Measurements from ENCODE around the gene C9orf50.

C9orf50 gene

DNA sequence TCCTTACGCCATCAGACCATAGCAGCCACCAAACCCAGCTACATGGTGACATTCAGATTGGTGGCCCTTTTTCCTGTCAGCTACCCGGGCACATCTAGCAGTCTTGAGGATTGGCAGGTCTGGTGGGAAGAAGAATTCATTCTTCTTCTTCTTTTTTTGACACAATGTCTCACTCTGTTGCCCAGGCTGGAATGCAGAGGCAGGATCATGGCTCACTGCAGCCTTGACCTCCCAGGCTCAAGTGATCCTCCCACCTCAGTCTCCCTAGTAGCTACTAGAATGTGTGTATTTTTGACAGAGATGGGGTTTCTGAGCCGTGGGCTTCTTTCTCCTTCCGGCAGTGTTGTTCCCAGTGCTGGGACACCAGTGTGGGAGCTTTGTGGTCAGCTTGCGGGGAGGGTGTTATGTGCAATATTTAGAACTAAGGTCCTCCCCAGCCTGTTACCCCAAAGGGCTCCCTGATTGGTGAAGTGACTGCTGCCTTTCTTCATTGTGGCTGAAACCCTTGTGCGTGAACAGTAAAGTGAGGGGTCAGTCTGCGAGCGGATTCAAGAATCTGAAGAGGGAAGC is 8.4 kb upstream of the C9orf50 start:
- no peak for DNase-seq

DNA sequence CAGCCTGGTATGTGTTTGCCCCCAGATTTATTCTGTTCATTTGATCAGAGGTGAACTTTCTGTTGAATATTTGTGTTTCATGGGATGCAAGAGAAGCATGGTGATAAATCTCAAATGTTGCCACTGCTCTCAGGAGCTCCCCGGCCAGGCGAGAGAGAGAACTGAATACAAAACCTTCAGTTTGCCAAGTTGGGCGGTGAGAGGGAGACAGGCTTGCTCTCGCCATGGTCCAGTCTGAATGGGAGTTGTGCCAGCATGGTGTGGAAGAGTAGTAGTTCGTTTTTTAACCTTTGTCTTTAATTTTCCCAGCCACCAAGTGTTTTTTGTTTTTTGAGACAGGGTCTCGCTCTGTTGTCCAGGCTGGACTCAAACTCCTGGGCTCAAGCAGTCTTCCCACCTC is 7.8 kb upstream of the C9orf50 start:
- DNase-seq, result no peak

DNA sequence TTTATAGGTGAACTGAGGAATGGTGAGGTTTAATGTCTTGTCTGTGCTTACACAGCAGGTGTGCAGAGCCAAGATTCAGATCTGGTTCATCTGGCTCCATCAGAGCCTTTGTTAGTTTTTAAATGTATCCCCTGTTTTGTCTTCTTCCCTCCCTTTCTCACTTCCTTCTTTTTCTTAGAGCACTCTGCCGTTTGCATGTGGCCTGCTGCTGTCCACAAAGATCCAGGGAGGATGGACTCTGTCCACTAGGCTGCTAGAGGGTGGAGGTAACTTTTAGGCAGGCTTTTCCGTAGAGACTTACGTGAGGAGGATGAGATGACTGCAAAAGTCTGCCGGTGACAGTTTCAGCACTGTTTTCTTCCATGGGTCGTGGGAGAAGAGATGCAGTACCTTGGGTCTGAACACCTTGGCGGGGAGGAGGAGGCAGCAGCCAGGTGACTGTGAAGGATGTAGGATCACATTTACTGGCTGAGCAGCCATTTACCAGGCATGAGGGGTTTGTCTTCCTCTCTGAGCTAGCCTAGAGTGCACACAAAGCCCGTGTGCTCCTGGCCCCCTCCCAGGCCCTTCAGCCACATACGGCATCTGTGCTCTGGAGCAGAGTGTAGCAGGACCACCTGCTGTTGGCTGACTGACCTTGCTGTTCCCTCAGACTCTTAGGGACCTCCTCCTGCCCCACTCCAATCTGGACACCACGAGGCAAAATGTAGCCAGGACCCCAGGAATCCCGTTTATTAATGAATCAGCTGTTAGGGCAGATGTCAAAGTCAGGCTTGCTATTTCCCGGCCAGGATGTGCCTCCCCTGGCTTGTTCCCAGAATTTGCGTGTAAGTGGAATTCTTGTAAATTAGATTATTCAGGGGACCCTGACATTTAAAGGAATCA is 6.9 kb upstream of the C9orf50 start:
- DNase-seq, result no peak

DNA sequence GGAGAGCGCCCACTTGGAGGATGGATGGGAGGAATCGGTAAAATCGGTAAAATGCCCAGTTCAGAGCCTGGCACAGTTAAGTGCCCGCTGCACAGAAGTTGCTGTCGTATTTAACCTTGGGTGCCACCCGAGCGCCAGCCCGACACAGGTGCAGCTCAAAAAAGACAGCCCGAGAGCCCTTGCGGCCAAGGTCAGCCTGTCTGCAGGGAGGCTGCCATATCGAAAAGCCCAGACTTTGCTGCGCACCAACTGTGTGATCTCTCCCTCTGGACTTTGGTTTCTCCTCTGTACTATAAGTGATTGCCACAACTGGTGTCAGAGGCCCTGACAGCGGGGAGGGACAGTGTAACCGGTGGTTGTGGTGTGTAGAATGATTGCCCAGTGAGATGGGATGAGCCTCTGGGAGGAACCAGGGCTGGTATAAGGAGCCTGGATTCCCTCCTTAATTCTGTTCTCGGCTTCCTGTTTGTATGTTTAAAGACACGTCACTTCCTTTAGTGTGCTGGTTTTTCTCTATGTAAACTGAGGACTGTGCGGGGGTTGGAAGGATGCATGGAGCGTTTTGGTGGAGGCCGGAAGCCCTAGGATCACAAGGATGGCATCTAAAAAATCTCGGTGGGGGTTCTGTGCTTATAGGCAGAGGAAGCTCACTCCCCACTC is 5.9 kb upstream of the C9orf50 start:
- no peak for DNase-seq

DNA sequence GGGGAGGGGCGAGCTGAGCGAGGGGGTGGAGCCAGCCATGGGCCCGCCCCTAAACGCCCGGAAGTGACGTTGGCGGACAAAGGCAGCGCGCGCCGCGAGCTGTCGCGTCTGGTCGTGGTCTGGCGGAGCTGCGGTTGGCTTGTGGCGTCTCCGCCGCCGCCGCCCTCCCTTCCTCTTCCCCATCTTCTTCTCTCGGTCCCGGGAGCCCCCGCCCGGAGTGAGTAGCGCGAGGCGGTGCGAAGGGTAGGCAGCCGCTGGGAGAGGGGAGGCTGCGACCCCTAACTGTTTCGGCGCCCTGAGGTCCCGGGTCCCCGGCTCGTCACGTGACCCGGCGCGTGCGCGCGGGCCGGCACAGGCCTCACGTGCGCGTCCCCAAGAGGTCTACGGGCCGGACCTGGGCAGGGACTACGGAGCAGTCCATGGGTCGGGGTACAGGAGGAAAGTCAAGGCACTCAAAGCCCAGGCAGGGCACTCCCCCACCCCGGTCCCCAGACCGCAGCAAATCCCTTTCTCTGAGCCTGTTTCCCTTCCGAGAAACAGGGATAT is 5.3 kb upstream of the C9orf50 start, which contains the start of gene NTMT1:
NTMT1 (plus strand) TSS at position 85 of the 546 bp plus-strand sequence. CDS start 6,541 bp downstream, outside the sequence.
- DNase-seq, result peak; percentile 23

DNA sequence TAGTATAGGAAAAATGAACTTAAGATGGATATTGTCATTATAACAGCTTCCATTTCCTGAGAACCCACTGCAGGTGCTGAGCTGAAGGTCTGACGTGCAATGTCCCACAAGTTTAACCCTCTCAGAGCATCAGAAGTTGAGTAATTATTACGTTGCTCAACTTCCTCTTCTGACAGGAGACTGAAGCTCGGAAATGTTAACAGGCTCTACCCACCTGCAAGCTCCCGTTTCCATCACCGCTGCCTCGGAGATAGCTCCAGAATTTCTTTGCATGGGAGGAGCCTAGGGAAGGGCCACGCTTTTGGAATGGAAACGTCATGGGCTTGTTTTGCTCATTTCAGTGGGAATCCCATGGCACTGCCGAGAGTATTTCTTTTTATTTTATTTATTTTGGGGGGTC is 4.0 kb upstream of the C9orf50 start:
- DNase-seq, result peak; percentile 15

DNA sequence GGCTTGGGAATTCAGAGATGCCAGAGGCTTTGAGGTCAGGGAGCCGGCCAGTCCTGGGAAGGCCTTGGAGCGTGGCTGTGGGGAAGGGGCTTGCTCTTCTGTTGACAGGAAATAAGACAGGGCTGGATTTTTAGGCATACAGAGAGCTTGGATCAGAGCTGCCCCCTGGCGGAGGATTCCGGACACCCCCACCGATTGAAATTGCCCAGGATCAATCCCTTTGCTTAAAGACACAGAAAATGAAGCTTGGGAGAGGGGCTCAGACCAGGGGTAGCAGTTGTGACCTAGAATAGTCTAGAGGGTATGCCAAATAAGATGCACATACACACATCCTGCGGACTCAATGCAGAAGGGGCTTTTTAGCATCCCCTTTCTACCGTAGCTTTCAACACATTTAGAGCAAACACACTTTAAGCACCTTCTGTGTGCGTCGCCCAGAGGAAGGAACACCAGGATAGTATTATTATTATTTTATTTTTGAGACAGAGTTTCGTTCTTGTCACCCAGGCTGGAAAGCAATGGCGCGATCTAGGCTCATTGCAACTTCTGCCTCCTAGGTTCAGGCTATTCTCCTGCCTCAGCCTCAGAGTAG is 3.4 kb upstream of the C9orf50 start:
- DNase-seq, result peak; percentile 12

DNA sequence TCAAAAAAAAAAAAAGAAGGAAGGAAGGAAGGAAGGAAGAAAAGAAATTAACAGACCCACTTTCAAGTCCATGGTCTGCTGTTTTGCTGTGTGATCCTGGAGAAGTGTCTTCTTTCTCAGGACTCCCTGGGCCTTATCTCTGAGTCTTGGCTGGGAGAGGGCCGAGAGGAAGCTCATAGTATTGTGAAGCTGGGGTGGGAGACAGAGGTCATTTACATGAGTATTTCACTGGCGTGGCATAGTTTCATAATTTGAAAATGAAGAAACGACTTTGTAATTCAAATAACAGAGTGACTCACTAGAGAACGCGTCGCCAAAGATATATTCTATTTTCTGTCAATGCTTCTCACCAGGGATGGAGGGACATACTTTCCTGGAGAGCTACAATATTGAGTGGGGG is 2.4 kb upstream of the C9orf50 start:
- DNase-seq, result no peak

DNA sequence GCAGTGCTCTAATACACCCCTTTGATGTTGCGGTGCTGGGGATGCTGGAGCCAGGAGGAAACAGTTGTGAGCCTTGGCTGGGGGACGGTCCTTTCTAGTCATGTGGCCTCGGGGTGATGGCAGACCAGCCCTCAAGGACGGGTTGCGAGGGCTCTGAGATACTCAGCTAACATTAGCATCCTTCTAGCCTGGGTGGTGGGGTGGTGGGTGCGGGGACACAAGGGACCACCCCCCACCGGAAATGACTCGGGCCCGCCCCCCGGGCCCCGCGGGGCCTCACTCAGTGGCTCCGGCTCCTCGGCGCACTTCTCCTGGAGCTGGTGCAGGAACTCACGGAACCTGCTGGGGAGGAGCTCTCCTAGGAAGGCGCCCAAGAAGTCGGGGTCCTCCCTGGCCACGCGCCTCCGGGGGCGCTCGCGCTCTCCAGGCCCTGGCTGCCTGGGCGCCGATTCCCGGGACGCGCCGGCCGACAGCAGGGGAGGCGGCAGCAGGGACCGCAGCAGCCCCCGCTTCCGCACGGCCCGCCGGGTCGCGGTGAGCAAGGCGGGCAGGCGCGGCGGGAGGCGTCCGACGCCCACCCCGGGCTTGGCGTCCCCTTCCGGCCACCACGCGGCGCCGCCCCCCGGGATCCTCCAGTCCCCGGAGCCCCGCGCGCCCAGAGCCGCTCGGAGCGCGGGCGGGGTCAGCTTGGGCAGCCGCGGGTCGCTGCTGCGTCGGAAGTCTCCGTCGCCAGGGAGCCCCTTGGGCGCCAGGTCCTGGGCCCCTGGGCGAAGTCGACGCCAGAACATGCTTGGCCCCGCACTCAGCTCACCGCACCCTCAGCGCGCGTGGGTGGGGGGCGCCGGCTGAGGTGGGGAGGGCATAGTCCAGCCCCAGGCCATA is 873 bp downstream of the C9orf50 start:
- DNase-seq, result no peak

DNA sequence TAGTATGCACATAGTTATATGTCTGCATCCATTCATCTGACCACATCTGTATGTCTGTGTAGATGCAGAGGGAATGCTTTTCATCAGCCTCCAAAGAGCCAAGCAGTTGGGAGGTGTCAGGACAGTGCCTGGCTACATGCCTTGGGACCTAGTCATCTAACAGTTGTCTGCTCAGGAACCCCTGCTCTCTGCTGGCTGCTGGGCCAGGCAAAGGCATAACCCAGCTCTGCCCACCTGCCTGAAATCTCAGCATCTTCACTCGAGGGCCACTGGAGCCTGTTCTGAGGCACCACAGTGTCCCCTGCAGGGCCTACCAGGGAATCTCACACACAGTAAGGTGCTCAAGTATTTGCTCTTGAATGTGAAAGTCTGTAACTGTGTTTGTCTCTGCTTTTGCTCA is 3.7 kb downstream of the C9orf50 start:
- DNase-seq, result no peak

DNA sequence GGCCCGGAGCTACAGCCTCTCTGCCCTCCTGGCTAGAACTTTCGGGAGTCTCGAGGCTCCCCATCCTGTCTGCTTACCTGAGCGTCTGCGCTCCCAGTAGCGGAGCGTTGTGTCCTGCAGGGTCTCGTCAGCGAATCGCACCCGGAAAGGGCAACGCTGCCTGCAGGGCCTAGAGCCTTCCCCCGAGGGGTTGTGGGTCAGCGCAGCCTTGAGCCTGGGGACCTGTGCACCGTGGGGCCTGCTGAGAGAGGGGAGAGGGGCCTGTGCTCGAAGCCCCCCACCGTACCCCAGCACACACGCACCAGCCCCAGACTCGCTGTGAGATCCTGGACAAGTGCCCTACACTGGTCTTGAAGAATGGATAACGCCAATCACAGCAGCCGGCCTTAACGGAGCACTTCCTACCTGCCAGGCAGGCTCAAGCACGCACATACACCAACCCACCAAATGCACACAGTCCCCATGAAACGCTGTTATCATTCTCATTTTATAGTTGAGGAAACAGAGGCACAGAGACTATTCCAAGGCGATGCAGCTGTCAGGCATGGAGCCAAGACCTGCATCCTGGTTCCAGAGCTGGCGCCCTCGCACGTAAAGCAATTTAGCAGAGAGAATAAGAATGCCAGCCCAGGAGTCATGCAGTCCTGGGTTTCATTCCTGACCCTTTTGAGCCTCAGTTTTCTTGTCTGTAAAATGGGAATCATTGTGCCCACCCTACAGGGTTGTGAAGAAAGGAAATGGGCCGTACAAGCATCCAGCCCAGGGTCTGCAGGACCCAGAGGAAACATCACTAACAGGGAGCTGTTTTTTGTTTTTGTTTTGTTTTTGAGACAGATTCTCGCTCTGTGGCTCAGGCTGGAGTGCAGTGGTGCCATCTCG is 5.3 kb downstream of the C9orf50 start:
- no peak for DNase-seq

DNA sequence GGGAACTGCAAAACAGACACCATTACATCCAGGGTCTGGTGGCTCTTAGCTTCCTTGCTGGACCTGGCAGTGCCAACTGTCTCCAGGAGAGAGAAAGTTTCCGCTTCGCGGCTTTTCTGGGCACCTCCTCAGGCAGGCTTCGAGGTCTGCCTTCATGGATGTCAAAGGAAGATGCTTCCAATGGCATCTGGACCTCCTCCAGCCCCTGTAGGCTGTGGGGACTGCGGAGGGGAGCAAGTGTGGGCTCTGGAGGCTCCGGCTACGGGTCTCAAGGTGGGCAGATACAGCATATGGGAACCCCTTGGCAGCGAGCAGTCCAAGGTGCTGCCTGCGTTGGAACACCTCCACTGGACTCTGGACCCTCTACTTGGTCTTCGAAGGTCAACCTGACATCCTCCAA is 6.0 kb downstream of the C9orf50 start:
- no peak for DNase-seq

DNA sequence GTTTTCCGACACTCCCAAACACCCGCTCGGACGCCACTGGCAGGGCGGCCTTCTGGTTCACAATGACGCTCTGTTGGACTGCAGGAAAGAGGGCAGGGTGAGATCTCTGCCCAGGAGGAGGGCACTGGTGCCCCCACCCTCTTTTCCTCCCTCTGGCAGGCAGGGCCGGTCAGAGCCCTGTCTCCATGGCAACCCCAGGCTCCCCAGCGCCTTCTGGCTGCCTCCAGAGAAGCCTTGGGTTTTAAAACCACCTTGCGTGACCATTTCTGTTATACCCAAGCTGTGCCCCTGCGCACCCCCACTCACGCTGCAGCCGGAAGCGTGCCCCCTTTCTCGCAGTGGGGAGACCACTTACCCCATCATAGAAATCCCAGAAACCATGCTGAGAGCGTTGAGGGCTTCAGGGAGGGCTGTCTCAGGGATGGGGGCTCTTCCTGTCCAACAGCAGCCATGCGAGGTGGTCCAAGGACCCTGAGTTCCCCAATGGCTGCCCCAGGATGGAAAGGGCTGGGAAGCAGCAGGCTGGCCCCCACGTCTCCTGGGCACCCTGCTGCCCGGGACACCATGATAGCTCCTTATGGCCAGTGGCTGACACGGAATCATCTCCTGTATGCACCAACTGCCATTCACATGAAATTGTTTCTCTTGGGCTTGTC is 7.3 kb downstream of the C9orf50 start:
- peak; percentile 4 for DNase-seq

DNA sequence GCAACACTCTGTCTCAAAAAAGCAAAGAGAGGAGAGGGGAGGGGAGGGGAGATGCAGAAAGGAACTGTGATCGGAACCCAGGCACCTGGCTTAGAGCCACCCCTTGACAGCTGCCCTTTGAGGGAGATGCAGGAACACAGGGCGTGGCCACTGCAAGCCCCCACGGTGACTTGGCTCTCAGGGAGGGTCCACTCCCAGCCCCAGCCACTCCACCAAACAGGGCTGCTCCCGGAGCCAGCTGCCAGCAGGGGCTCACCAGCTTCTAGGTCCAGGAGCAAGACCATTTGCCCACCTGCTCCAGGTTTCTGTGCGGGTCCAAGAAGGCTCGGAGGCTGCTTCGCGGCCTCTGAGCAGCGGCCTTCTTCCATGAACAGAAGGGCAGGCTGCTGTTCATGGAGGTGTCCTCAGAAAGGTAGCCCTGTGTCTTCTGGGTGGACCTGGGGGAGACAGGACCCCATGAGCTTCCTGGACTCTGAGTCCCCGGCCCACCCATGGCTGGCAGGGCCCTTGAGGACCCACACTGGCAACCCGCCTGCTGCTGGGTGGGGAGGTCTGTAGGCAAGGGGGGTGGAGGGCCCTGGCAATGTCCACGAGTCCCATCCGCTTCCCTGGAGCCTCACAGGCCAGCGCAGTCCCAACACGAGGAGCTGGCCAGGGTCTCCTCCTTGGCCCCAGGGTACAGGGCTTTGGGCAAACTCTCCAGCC is 7.9 kb downstream of the C9orf50 start:
- no peak for DNase-seq

DNA sequence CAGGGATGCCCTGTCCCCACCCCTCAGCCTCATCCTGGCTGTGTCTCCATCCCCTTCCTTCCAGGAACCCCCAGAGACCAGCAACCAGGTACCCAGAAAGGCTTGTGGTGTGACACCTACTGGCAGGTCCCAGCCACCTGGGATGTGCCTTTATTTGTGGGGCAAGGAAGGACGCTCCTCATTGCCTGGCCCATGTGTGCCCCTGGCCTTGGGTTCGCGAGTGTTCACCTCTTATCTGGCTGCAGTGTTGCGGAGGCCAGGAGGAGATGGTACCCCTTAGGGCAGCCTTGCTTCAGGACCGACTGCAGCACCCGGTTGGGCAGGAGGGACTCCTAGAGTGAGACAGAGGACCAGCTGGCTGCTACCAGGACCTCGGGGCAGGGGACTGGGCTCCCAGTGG is 8.8 kb downstream of the C9orf50 start:
- no peak for DNase-seq

DNA sequence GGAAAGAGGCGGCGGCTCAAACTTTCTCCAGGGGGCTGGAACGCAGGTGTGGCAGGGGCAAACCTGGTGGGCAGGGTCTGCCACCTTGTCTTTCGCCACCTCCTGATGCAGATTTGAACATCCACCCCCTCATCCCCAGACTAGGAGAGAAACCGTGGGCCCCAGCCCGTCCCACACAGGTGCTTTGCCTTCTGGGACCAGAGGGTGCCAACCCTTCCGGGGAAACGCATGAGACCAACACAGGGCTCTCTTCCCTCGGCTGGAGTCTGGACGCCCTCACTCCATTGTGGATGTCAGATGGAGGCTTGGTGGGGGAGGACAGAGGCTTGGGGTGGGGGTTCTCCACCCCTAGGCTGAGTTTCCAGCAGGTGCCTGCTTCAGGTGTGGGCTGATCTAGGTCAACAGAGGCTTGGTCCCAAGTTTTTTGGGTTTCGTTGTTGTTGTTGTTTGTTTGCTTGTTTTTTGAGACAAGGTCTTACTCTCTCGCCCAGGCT is 9.5 kb downstream of the C9orf50 start:
- no peak for DNase-seq

DNA sequence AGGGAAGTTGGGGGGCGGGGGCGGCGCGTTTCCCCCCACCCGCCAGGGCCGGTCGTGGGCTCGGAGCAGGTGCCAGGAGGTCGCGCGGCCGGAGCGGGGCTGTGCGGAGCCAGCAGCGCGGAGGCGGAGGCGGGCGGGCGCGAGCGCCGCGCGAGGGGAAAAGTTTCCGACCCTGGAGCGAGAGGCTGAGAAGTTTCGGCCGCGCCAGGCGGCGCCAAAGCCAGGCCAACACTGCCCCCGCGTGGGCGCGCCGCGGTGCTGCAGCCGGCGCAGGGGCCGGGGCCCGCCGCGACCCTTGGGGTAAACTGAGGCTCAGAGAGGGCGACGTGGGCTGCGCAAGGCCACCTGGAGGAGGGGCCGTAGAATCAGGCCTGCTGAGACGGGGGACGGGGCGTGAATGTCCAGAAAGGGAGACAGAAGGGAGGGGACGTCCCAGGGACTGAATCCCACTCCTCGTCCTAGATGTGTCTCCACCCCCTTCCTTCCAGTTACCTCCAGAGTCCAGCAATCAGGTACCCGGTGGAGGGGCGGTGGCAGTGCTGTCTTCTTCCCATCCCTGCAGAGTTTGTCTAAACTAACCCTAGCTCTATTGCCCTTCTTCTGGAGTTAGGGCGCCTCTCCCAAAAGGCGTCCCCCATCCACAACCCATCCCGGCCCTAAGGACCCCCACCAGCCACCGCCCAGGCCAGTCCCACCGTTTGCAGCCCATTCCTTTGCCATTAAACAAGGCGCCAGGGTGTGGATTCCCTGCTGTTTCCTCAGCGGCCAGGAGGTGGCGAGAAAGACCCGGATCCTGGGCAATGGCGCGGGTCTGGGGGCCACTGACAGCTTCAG is 10.2 kb downstream of the C9orf50 start:
- DNase-seq, result peak; percentile 11

DNA sequence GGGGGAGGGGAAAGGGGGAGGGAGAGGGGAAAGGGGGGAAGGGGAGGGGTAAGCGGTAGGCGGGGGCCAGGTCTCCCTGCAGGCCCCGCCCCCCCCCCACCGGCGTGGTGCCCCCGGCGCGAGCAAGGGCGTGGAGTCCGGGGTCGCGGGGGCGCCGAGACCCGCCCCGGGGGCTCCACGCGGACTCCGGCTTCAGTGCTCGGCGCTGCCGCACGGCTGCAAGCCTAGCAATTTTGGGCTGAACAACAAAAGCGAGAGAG is 10.8 kb downstream of the C9orf50 start:
- DNase-seq, result no peak

Data from NCI-H526 treated with DMSO at 0.1 percent for 48 hours (cell line).